NCI-H128 (cell line): ENCODE results near the gene TMEM229A.
"Not testable (repeated sequence)": the region's sequence is repeated elsewhere in the genome, so short reads cannot be mapped to it uniquely, and the experiment has no call there.

ENCODE experiments used
- DNase-seq: peaks from one replicate; lab custom pipeline; 2025; ENCODE audit not compliant: unreplicated experiment; lab: John Stamatoyannopoulos, UW

Gene TMEM229A

DNA sequence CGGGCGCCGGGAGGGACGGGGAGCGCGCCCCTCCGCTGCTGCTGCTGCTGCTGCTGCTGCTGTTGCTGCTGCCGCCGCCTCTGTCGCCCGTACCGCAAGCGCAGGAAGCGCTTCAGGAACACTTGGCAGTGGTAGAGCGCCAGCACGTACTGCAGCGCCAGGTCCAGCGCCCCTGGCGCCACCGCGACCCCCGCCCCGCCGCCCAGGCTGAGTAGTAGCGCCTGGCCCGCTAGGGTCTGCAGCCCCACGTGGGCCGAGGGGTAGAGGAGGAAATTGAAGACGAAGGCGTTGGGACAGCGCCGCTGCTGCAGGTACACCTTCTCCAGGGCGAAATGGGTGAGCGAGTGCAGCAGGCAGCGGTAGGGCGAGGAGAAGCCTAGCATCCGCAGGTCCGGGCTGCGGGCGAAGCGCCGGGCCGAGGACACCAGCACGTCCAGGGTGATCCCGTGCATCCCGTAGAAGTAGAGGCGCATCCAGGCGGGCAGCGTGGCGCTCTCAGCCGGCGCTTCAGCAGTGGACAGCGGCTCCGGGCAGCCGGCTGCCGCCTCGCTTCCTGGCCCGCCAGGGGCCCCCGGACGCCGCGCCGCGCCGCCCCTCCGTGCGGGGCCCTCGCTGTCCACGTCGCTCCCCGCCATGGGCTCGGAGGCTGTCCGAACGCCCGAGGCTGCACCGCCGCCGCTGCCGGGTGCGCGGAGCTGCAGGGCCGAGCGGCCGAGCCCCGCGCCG, at the start of gene TMEM229A:
Gene TMEM229A, minus strand, starts transcription at position 699 of the 726 bp plus-strand sequence. Its CDS starts 64 bp downstream, at position 635.
- no peak for DNase-seq

- DNase-seq = not testable (repeated sequence)
Measured at GRCh38 chr7:124082234-124082633, 49.4 kb upstream of the TMEM229A start.

DNA sequence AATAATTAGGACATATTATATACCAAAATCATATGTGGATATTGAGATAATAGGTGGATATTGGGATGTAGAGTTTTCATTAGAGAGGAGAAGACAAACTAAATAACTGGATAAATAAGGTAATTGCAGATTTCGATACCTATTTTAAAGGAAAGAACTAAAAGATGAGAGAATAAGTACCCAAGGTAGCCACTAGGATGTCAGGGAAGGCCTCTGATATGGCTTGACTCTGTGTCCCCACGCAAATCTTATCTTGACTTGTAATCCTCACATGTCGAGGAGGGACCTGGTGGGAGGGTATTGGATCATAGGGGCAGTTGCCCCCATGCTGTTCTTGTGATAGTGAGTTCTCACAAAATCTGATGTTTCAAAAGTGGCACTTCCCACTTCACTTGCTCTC, 44.7 kb upstream of the TMEM229A start:
- no peak for DNase-seq

DNA sequence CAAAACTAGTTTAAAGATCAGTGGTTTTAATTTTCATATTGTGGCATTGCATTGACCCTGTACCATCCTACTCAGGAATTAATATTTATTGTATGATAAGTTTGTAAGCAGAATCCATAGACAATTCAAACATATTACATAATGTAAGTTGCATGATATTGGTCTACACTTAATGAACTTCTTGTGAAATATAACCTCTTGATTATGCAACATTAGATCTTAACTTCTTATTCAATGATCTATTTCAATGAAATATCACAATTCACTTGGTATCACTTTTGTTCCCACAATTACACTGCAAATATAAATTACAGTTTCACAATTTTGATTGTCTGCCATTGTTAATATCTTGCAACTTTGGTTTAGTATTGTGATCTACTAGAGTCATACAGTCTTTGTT, 44.0 kb upstream of the TMEM229A start:
- no peak for DNase-seq

DNA sequence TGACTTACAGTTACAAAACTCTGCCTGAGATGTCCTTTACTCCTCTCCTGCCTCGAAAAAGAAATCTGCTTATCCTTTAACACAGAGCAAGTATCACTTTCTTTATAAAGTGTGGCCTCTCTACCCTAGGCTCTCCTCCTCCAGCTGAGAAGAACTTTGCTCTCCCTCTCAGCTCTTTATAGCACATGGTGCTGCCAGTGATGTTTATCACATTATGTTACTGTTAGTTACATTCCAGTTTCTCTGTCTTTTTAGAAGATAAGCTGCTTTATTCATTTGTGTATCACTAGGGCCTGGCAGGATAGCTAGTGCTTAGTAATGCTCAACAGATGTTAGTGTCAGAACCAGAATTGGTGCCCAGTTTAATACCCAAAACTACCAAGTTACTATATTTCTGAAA, 41.1 kb upstream of the TMEM229A start:
- no peak for DNase-seq

DNA sequence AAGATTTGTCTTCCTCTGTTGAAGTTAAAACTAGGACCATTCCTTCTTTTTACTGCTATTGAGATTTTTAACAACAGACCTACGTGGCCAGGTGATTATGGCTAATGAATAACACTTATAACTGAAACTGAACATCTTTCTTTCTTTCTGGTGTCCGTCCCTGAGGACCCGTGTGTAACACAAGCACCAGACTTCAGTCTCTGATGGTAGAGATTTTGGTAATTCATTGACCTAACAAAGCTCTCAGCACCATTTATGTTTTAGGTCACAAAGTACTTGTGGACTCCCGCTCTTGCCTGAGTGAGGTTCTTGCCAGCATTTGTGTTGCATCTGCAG, 40.4 kb upstream of the TMEM229A start:
- DNase-seq = no peak

DNA sequence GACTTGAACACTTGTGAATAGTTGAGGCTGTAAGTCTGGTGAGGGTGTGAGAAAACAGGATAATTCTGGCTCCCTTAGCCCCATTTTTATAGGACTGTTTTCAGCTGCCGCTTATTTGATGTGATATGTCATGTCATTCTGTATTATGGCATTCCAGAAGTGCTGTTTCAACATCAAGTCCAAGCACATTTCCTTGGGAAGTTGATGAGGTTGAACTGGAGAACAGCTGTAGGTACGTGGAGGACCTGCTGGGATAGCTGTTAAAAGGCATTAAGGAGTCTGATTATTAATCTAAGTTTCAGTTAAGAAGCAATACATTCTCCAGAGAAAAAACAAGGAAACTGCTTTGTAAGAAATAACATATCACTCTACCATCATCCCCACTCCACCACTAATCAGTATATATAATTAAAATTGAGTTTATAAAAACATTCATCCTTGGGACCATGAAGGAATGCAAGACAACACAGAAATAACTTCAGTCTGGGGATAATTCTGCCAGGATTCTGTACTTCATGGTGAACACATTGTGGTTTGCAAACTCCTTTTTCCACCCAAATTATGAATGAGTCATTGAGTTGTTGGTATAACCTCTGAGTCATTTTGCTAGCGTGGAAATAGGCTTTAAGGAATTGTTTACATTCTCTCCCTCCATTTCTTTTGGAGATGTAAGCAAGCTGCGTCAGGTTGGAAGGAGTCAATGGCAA, 39.9 kb upstream of the TMEM229A start:
- no peak for DNase-seq

DNA sequence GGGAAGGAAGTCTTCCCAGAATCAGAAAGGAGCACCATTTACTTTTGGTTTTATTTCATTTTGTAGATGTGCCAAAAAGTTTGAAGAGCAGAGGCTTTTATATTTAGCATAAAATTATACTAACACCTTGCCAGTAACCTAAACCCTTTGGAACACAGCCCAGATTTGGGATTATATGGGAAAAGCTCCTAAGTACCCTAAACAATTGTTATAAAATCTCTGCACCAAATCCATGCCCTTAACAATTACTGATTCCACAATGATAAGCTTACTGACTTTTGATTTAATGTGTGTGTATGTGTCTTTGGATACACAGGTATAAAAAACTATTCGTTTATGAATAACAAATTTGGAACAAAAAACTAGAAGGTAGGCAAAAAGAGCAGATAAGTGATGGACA, 39.0 kb upstream of the TMEM229A start:
- no peak for DNase-seq

- DNase-seq = no peak
Measured at GRCh38 chr7:124062171-124062570, 29.3 kb upstream of the TMEM229A start.

GRCh38 chr7:124060528-124060927, 27.7 kb upstream of the TMEM229A start:
- DNase-seq = no peak

- DNase-seq = no peak
Measured at GRCh38 chr7:124059375-124059774, 26.5 kb upstream of the TMEM229A start.

GRCh38 chr7:124058515-124058914, 25.6 kb upstream of the TMEM229A start:
- DNase-seq = no peak

- DNase-seq = no peak
Measured at GRCh38 chr7:124057872-124058271, 25.0 kb upstream of the TMEM229A start.

DNA sequence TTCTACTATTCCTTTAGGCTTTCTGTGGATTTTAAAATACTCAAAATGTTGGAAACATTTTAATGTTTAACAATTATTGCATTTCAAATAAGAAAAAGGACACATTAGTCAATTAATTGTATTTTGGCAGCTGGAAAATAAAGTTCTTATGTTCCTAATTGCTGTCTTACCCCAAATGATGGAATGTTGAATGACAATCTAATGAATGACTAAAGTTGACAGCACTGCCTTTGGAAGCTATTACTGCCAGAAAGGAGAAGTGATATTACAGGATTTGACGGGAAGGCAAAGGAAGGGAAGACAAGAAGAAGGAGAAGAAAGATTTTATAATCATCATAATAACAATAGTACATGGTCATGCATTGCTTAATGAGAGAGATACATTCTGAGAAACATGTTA, 23.4 kb upstream of the TMEM229A start:
- DNase-seq = no peak

GRCh38 chr7:124051681-124052377, 19.0 kb upstream of the TMEM229A start:
- no peak for DNase-seq

- no peak for DNase-seq
Measured at GRCh38 chr7:124042826-124043225, 10.0 kb upstream of the TMEM229A start.

- no peak for DNase-seq
Measured at GRCh38 chr7:124041439-124041838, 8.6 kb upstream of the TMEM229A start.

DNA sequence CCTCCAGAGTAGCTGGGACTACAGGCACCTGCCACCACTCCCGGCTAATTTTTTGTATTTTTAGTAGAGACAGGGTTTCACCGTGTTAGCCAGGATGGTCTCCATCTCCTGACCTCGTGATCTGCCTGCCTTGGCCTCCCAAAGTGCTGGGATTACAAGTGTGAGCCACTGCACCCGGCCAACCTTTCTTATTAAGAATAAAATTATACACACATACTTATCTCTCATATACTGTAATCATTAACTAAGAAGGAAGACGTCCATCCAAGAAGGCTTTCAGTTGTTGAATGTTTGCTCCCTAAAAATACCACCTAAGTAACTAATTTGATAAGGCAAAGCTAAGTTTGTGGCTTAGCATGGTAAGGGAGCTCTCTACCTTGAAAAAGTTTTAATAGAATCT, 5.0 kb upstream of the TMEM229A start:
- DNase-seq = not testable (repeated sequence)

- DNase-seq = no peak
Measured at GRCh38 chr7:124035706-124036105, 2.8 kb upstream of the TMEM229A start.

DNA sequence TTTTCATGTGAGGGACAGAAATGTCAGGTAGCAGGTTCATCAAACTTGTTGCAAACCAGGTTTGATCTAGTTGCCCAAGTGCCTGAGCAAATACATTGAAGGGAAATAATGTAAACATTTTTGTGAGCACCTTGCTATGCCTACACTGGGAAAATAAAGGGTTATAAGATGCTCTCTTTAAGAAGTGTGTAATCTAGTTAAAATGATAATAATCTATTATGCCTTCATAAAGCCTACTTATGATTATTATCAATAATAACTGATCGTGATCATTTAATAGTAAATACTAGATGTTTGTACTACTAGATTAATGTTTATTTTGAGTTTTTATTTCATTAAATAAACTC, 1.9 kb upstream of the TMEM229A start:
- no peak for DNase-seq

DNA sequence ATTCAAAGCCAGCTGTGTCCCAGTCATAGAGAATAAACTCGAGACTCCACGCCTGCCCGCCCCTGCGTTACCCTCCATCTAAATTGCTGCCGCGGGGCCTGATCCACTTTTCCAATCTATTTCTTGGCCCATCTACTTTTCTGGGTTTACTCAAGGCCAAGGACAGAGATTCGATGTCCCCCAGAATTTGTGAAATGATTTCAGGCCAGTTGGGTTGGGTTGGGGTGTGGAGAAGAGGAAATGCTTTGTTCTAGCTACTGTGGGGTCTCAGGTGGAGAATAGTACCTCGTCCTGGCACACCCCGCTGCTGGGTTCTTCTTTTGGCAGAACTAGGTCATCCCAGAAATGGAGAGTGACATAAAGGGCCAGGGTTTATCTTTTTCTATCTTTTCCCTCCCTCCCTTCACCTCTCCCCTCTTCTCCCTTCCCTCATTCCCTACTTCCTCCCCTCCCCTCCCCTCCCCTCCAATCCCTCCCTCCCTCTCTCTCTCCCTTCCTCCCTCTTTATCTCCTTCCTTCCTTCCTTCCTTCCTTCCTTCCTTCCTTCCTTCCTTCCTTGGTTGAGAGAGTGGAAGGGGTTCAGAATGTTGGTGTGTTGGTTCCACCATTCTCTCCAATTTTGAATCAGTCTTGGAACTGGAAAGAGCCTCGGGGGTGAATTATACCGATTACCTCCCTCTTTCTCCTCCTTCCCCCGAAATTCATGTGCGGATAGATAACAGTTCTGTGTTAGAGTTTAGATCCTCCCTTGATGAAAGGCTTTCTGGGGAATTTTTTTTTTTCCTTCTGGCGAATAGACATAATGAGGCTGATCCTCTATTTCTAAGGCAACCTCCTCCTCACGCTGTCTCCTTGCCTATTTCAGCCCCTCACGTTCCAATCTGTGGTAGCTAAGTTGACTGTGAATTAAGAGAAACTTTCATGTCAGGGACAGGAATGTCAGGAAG, 1.2 kb upstream of the TMEM229A start:
- no peak for DNase-seq
